BJ (cell line): ENCODE measurements around the gene MAU2. TPM values are rescaled to one million over a fixed set of nuclear protein-coding genes. Genes with fewer than 3 reads are reported as not detected.

ENCODE experiments used
- CTCF ChIA-PET: fragments of 350-600 bp; formaldehyde crosslinking; extraction: SDS; loops from one replicate; lab custom pipeline; 2021; ENCODE audit warnings: antibody characterized with exemption, inconsistent platforms; lab: Yijun Ruan, JAX
- POLR2A ChIA-PET: fragments of 300-600 bp; sonication (Branson Sonifier 250); formaldehyde crosslinking; extraction: SDS; loops from one replicate; lab custom pipeline; 2021; ENCODE audit warnings: antibody characterized with exemption; lab: Charles Lee
- DNase-seq: peaks from one replicate; pipeline ENCODE4 v3.0.0-alpha.2; 2011; ENCODE audit warnings: low read depth
- H3K27me3 ChIP-seq: 2 replicates; pipeline ENCODE4 v1.6.0; 2011; ENCODE audit warnings: low read length; ENCODE audit not compliant: control insufficient read depth, insufficient read depth
- H3K36me3 ChIP-seq: 2 replicates; pipeline ENCODE4 v1.5.1; 2011; ENCODE audit warnings: low read length; ENCODE audit not compliant: control insufficient read depth, insufficient read depth
- H3K4me3 ChIP-seq: 2 replicates; pipeline ENCODE4 v1.5.1; 2011; ENCODE audit warnings: low read depth, mild to moderate bottlenecking, control low read depth, low read length
- CTCF ChIP-seq: IDR thresholded peaks from 2 replicates; pipeline ENCODE4 v1.5.1; 2011; ENCODE audit warnings: low read depth, mild to moderate bottlenecking, control low read depth, inconsistent platforms, low read length, moderate library complexity; ENCODE audit not compliant: insufficient read depth
- polyA plus RNA-seq: library from polyadenylated mRNA; depleted of rRNA; stranded (reverse); fragments of >200 nt; gene quantifications from 2 replicates; pipeline ENCODE4 v1.2.3, GENCODE V29; 2011

Gene MAU2
- polyA plus RNA-seq, 1 experiment, result 25.9 TPM

GRCh38 chr19:19280561-19280960 is 40.1 kb upstream of the MAU2 start:
- Histone ChIP-seq H3K4me3 (no peak overlapping the region), H3K27me3 (no peaks in the 10 kb centered on the region), H3K36me3 (peaks cover 17% of the 10 kb centered on the region)
- POLR2A ChIA-PET, result no interaction called here
- CTCF ChIA-PET, result no interaction called here
- no peak for DNase-seq
- TF ChIP-seq CTCF, result no peak

- Histone ChIP-seq H3K4me3 (no peak overlapping the region), H3K27me3 (no peaks in the 10 kb centered on the region), H3K36me3 (peaks cover 5% of the 10 kb centered on the region)
- TF ChIP-seq CTCF, result no peak
- no peak for DNase-seq
- ChIA-PET POLR2A (no interaction called here), CTCF (no interaction called here)
These were observed 34.9 kb upstream of the MAU2 start for GRCh38 chr19:19285686-19286085.

GRCh38 chr19:19292607-19293006 is 28.0 kb upstream of the MAU2 start:
- DNase-seq, result no peak
- Histone ChIP-seq H3K4me3 (no peak overlapping the region), H3K36me3 (peaks cover 4% of the 10 kb centered on the region), H3K27me3 (no peaks in the 10 kb centered on the region)
- TF ChIP-seq CTCF, result no peak
- POLR2A ChIA-PET, result no interaction called here
- CTCF ChIA-PET, result no interaction called here

- DNase-seq, result no peak
- no peak overlapping the region for H3K4me3 ChIP-seq
- ChIA-PET CTCF (interaction anchor here (0.6 kb wide), 2 partner anchors 17 to 35 kb away, joined by 3 read pairs; no protein-coding TSS in a partner anchor), POLR2A (no interaction called here)
- peaks cover 4% of the 10 kb centered on the region for H3K36me3 ChIP-seq
- TF ChIP-seq CTCF, result no peak
- H3K27me3 ChIP-seq, result no peaks in the 10 kb centered on the region
These were observed 25.7 kb upstream of the MAU2 start for GRCh38 chr19:19294914-19295313.

GRCh38 chr19:19296953-19297689 is 23.5 kb upstream of the MAU2 start:
- Histone ChIP-seq H3K36me3 (peaks cover 15% of the 10 kb centered on the region), H3K27me3 (no peaks in the 10 kb centered on the region), H3K4me3 (no peak overlapping the region)
- DNase-seq, result no peak
- CTCF ChIA-PET, result no interaction called here
- no peak for TF ChIP-seq CTCF
- POLR2A ChIA-PET, result no interaction called here
